ENCODE data around the gene TCTN1. TPM values are rescaled to one million over a fixed set of nuclear protein-coding genes. Genes with fewer than 3 reads are reported as not detected.

Gene TCTN1
- total and polyA plus RNA-seq, 2 donors (not counting 1 experiment from before 2014, with no cell fraction given) = 49.1 to 69.8 TPM

GRCh38 chr12:110579535-110580253, 34.2 kb upstream of the TCTN1 start:
- peak overlapping the region; percentile 65 for H3K4me3 Mint-ChIP-seq

More at GRCh38 chr12:110579535-110580253, 34.2 kb upstream of the TCTN1 start:
- WGBS (ENCODE audit: insufficient coverage) = 71% methylated on average over 2 of the region's 18 CpGs
- TF ChIP-seq EZH2 (IDR thresholded peaks at IDR 0.05; ENCODE audit: borderline replicate concordance, insufficient read depth, low read depth, low read length, poor library complexity, severe bottlenecking) = no peak
- TF ChIP-seq CTCF (IDR thresholded peaks at IDR 0.05) = no peak
- no peak overlapping the region for H2AFZ ChIP-seq (ENCODE audit: insufficient read depth, low read depth, low read length, poor library complexity, severe bottlenecking)
- ATAC-seq (ENCODE audit: low read depth) (no peak), DNase-seq (peak; percentile 29)
- Mint-ChIP-seq H3K27ac (peak overlapping the region; percentile 86), H3K27me3 (no peaks in the 10 kb centered on the region), H3K4me1 (peaks cover 80% of the 10 kb centered on the region), H3K9me3 (ENCODE audit: insufficient read depth) (no peaks in the 10 kb centered on the region)
- H3K27me3 ChIP-seq (replicated peaks in 1 of 4; ENCODE audit: control extremely low read depth in 1 of 4, control insufficient read depth in 3 of 4, insufficient read depth in 4 of 4, low read length in 3 of 4) = no peaks in the 10 kb centered on the region
- peak overlapping the region in 1 of 5 experiments; percentile 42 for H3K4me3 ChIP-seq (ENCODE audit: control extremely low read depth in 1 of 5, extremely low read depth in 1 of 5, insufficient read depth in 1 of 5, low read depth in 2 of 5, low read length in 4 of 5)
- intact Hi-C loops (cut with micrococcal nuclease) = loop anchor here (5.0 kb wide), 1 partner anchor 32 kb away; no protein-coding TSS in a partner anchor
- H3K4me1 ChIP-seq (ENCODE audit: control insufficient read depth in 2 of 2, insufficient read depth in 2 of 2, low read length in 2 of 2) = peaks cover 58 to 62% of the 10 kb centered on the region in 2 donors
- H3K79me2 ChIP-seq (ENCODE audit: control insufficient read depth, insufficient read depth, low read length) = peaks cover 98% of the 10 kb centered on the region
- H3K9ac ChIP-seq (ENCODE audit: low read length) = no peak overlapping the region
- POLR2A ChIA-PET = interaction anchor here (0.6 to 1.9 kb wide), 4 partner anchors 11 to 81 kb away, joined by 3 to 8 read pairs (median 4); no protein-coding TSS in a partner anchor
- CTCF ChIA-PET = interaction anchor here (0.5 to 4.4 kb wide), 8 partner anchors 11 to 127 kb away, joined by 3 to 39 read pairs (median 4); no protein-coding TSS in a partner anchor
- H3K4me2 ChIP-seq (replicated peaks; ENCODE audit: low read depth, low read length, poor library complexity, severe bottlenecking) = peak overlapping the region; percentile 41
- H4K20me1 ChIP-seq (ENCODE audit: control insufficient read depth, insufficient read depth, low read length, poor library complexity, severe bottlenecking) = peaks cover 40% of the 10 kb centered on the region
- no peaks in the 10 kb centered on the region for H3K36me3 ChIP-seq (replicated peaks in 1 of 2; ENCODE audit: control extremely low read depth in 1 of 2, control insufficient read depth in 1 of 2, extremely low read depth in 1 of 2, insufficient read depth in 2 of 2, low read length in 1 of 2)
- peak overlapping the region; percentile 50 to 66 for H3K27ac ChIP-seq (ENCODE audit: low read length in 2 of 2)
- no peaks in the 10 kb centered on the region for H3K9me3 ChIP-seq (ENCODE audit: control extremely low read depth in 1 of 3, control insufficient read depth in 2 of 3, insufficient read depth in 1 of 3, low read length in 2 of 3)
